ENCODE data around the gene SATB1. TPM values are rescaled to one million over a fixed set of nuclear protein-coding genes. Genes with fewer than 3 reads are reported as not detected.

SATB1 gene
- total RNA-seq, 6 experiments from 2014 or later = 9.3 to 14.9 (median 12.0) TPM

DNA sequence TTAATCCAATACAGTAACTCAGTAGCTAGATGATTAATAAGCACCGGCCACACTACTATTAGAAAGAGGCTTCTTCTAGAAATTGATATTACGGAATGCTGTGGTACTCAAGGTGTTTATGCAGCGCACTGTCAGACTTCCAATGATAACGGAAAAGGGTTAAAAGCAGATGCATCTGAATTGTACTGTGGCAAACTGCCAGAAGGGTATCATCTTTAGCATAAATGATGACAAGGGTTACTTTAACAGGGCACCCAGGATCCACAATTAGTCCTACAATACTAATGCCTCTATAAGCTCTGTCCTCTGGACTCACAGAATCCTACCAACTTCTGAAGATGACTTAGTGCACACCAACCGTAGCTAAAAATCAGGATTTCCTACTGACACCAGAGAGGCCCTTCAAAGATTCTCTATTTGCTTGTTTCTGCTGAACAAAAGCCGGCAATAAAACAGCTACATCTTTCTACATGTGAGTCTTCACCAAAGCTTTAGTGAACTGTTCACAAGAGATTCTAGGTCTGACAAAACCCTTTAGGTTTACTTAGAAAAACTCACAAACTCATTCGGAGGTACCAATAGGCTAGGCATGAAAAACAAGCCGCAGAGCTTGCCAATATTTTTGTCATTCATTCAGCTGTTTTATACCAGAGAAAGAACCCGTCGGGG is 7.1 kb downstream of the SATB1 start:
- no peaks in the 10 kb centered on the region for H3K27me3 ChIP-seq
- 92% methylated on average over 10 of the region's 10 CpGs for WGBS (ENCODE audit: insufficient coverage, low coverage, low lambda C conversion rate, missing lambda C conversion rate)

DNA sequence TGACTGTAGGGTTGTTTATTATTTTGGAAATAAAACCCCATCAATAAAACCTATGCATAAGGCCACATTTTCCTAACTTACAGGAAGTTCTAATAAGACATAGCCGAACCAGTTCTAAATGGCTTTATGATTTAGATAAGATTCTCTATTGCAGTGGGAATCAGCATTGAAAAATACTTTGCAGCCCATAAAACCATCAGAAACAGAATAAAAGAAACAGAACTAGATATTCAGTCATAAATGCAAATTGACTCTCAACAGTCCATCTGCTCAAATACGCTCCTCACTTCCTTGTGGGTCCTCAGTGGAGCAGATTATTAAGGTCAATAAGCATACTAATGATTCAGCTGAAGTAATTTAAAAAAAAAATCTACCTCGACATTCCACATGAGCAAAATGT is 8.8 kb downstream of the SATB1 start:
- Histone ChIP-seq H3K36me3 (peaks cover 0 to 23% (median 10%) of the 10 kb centered on the region in 4 donors), H3K27ac (no peak overlapping the region), H3K9me3 (no peaks in the 10 kb centered on the region), H3K4me3 (no peak overlapping the region), H3K4me1 (no peaks in the 10 kb centered on the region), H3K27me3 (no peaks in the 10 kb centered on the region)
- intact Hi-C loops (cut with DNase I) = no loop called here
- no peak for ATAC-seq
- WGBS (ENCODE audit: insufficient coverage, low coverage, low lambda C conversion rate, missing lambda C conversion rate) = 88% methylated on average over 3 of the region's 3 CpGs
- DNase-seq = no peak
- TF ChIP-seq, protein P1, sequence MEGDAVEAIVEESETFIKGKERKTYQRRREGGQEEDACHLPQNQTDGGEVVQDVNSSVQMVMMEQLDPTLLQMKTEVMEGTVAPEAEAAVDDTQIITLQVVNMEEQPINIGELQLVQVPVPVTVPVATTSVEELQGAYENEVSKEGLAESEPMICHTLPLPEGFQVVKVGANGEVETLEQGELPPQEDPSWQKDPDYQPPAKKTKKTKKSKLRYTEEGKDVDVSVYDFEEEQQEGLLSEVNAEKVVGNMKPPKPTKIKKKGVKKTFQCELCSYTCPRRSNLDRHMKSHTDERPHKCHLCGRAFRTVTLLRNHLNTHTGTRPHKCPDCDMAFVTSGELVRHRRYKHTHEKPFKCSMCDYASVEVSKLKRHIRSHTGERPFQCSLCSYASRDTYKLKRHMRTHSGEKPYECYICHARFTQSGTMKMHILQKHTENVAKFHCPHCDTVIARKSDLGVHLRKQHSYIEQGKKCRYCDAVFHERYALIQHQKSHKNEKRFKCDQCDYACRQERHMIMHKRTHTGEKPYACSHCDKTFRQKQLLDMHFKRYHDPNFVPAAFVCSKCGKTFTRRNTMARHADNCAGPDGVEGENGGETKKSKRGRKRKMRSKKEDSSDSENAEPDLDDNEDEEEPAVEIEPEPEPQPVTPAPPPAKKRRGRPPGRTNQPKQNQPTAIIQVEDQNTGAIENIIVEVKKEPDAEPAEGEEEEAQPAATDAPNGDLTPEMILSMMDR (IDR thresholded peaks at IDR 0.05) = no peak
- TF ChIP-seq POLR2A (IDR thresholded peaks at IDR 0.05) = no peak

More for the DNA sequence above, 7.1 kb downstream of the SATB1 start:
- H3K36me3 ChIP-seq = peaks cover 0 to 23% (median 10%) of the 10 kb centered on the region in 4 donors
- TF ChIP-seq, protein P1 (IDR thresholded peaks at IDR 0.05) = no peak
- TF ChIP-seq POLR2A (IDR thresholded peaks at IDR 0.05) = no peak
- no peaks in the 10 kb centered on the region for H3K9me3 ChIP-seq
- intact Hi-C loops (cut with DNase I) = no loop called here
- no peak for DNase-seq
- H3K4me3 ChIP-seq = no peak overlapping the region
- no peak overlapping the region for H3K27ac ChIP-seq
- no peak for ATAC-seq
- H3K4me1 ChIP-seq = peaks cover 0 to 7% (median 4%) of the 10 kb centered on the region in 4 donors

DNA sequence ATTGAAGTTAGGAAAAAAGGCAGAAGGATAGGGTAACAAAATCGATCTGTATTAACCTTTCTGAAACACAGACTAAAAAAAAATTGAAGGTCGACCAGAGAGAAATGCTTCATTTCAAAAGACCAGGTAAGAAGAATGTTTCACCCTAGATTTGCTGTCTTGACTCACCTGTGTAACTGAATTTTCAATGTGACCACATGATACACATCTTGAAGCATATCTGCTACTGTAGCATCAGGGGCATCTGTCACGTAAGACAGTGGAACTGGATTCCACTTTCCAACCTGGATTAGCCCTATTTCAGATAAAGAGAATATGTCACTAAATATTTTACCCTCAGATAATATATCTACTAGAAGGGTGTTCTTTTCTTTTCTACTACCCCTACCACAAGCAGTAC is 9.3 kb downstream of the SATB1 start:
- peaks cover 0 to 23% (median 10%) of the 10 kb centered on the region in 4 donors for H3K36me3 ChIP-seq
- no peak overlapping the region for H3K27ac ChIP-seq
- H3K9me3 ChIP-seq = no peaks in the 10 kb centered on the region
- DNase-seq (no peak), ATAC-seq (no peak)
- intact Hi-C loops (cut with DNase I) = no loop called here
- H3K27me3 ChIP-seq = no peaks in the 10 kb centered on the region
- WGBS (ENCODE audit: insufficient coverage, low coverage, low lambda C conversion rate, missing lambda C conversion rate) = 91% methylated on average over 3 of the region's 3 CpGs
- H3K4me3 ChIP-seq = no peak overlapping the region
- H3K4me1 ChIP-seq = no peaks in the 10 kb centered on the region
- TF ChIP-seq, protein P1 (IDR thresholded peaks at IDR 0.05) = no peak
- no peak for TF ChIP-seq POLR2A (IDR thresholded peaks at IDR 0.05)

DNA sequence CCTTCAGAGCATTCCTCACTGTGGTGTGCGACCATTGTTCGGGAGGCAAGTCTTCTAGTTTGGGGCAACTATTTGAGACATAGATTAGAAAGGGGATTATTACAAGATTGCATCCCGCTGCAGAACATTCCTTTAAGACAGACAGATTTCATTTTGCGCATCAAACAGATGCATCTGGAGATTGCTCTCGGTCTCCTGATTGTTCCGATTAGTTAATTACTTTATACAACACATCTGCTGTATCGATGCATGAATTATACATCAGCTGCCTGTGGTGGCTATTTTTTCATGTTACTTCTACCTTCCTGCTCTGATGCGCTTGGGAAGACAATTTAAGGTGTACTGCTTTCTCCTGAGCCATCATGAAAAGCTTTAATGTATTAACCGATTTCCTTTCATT is 10.0 kb downstream of the SATB1 start:
- no peak for DNase-seq
- H3K4me3 ChIP-seq = no peak overlapping the region
- no peak for TF ChIP-seq POLR2A (IDR thresholded peaks at IDR 0.05)
- TF ChIP-seq, protein P1 (IDR thresholded peaks at IDR 0.05) = no peak
- no peaks in the 10 kb centered on the region for H3K9me3 ChIP-seq
- no peaks in the 10 kb centered on the region for H3K27me3 ChIP-seq
- H3K4me1 ChIP-seq = no peaks in the 10 kb centered on the region
- peaks cover 0 to 26% (median 10%) of the 10 kb centered on the region in 4 donors for H3K36me3 ChIP-seq
- intact Hi-C loops (cut with DNase I) = no loop called here
- no peak overlapping the region for H3K27ac ChIP-seq
- ATAC-seq = no peak
- 97% methylated on average over 9 of the region's 9 CpGs for WGBS (ENCODE audit: insufficient coverage, low coverage, low lambda C conversion rate, missing lambda C conversion rate)

All from right lobe of liver (tissue), 6 donors.